GM19351 (cell line): ENCODE data around the gene RCBTB2.
A peak's percentile ranks its signal among the peaks of the same experiment; 100 is the strongest.
"Not testable (repeated sequence)": the region's sequence is repeated elsewhere in the genome, so short reads cannot be mapped to it uniquely, and the experiment has no call there.

Source experiments
- ATAC-seq: cut with Tn5 transposase; IDR thresholded peaks from one replicate; pipeline ENCODE4 v1.9.1; 2021; ENCODE audit warnings: mild to moderate bottlenecking, moderate library complexity; ENCODE audit not compliant: unreplicated experiment

RCBTB2 gene

GRCh38 chr13:48532506-48533499 lies at the start of gene RCBTB2:
Gene RCBTB2, minus strand, starts transcription at chr13:48533080. Its CDS starts 11,141 bp downstream, at chr13:48521939.
- peak; percentile 87 for ATAC-seq

DNA sequence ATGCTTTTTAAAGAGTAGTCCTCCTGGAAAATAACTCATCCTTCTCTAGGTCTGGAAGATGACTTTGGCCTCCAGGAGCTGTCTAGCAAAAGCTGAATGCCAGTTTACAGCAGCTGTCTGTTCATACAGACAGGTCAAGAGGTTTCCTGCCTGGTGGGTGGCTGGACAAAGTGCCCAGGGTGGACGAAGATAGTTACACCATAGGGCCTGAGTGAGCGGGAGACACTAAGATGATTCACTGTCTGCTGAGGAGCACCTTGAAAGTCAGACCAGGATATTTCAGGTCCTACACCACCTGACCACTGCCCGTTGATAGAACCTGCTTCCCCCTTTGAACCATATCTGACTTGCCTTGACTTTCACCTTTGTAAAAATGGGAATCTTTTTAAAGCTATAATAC lies 49.2 kb upstream of the RCBTB2 start:
- no peak for ATAC-seq

GRCh38 chr13:48580896-48581295 lies 48.0 kb upstream of the RCBTB2 start:
- no peak for ATAC-seq

DNA sequence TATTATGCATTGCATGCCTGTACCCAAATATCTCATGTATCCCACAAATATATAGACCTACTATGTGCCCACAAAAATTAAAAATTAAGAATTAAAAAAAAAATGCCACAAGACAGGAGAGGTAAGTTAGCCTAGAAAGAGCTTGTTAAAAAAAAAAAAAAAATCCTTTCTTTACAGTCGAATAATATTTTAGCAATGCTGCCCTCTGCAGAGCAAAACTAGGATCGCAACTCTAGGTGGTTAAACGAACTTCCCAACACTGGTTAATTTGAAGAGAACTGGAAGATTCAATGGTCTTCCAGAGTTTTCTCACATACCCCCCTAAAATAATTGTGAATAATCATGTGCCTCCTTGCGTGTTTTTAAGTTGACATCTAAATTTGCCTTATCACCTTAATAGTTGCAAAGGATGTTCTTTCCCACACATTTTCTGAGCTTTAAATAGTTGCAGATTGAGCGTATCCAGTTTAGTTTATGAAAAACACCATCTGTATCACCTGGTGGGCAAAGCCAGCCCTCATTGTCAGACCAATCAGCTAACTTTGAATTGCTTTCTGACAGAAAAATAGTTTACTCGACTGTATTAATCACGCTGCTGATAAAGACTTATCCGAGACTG lies 47.4 kb upstream of the RCBTB2 start:
- ATAC-seq, result no peak

DNA sequence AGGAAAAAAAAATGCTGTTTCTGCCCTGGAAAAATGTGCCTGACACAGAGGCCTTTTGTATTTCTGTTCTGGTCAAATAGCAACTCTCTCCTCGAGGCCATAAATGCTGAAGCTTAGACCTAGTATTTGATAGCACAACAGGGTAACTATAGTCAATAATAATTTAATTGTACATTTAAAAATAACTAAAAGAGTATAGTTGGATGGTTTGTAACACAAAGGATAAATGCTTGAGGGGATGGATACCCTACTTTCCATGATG lies 47.0 kb upstream of the RCBTB2 start:
- ATAC-seq, result not testable (repeated sequence)

DNA sequence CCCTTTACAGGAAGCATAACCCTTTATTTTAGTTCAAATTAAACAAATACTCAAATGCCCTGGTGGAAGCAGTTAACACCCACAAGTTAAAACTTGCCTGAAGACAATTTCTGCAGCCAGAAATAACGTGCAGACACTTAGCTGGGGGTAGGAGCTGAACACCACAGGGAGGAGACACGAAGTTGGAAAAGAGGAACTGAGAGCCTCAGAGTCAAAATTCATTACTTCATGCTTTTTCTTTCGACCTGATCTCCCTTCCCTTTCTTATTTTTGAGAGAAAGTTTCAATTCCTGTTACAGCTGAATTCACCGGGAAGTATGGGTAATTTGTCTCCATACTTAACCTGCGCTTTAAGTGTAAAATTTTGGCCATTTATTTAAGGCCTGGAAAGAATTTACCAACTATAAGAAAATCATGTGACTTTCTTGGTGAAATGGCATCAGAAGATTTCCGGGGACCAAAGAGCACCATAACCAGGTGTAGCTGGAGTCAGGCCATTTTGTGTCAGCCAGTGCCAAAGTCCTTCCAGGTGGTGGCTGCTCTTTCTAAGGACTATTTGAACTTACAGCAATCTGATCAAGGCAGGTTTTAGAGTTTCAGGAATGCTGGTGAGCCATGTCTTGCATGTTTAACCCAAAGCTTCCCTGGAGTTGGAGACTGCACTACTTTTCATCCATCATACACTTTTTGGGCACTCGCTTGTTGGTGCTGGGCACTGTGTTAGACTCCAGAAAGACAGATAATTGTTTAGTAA lies 46.5 kb upstream of the RCBTB2 start:
- ATAC-seq, result peak; percentile 83

- ATAC-seq, result peak; percentile 63
Observed at GRCh38 chr13:48578516-48579164, 45.8 kb upstream of the RCBTB2 start.

GRCh38 chr13:48576448-48577010 lies 43.6 kb upstream of the RCBTB2 start:
- no peak for ATAC-seq

GRCh38 chr13:48575031-48575430 lies 42.2 kb upstream of the RCBTB2 start:
- no peak for ATAC-seq

DNA sequence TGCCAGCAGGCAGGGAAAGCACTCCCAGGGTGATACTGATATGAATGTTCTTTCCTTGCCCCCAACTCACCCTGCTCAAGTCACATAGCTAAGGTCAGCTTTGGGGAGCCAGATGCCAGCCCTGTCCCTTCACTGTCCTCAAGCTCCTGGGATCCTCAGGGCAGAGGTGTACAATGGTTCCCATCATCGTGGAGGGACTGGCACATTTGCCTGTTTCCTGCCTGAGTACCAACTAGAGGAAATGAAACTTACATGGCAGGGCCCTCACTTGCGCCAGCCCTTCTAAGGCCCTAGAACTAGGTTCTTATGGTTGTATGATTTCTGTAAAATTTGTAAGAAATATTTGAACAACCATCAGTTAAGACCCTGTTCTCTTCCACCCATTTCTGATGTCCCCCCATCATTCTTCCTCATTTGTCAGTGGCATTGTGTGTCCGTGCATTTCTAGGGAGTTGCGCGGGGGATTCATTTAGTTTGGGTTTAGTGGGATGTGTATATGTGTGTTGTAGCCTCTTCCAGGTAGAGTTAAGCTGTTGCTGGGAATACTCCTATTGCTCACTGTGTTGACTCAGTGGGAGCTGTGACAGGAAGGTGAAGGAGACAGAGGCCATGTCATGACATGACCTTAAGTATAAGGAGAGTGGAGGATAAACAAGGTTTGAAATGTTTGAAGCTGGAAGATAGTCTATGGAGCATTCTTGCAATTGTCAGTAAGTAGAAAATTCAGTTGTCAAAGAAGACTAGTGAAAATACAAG lies 41.3 kb upstream of the RCBTB2 start:
- ATAC-seq, result no peak

- no peak for ATAC-seq
Observed at GRCh38 chr13:48573213-48574007, 40.5 kb upstream of the RCBTB2 start.

GRCh38 chr13:48571126-48571913 lies 38.4 kb upstream of the RCBTB2 start:
- ATAC-seq, result peak; percentile 48

- no peak for ATAC-seq
Observed at GRCh38 chr13:48570216-48570828, 37.4 kb upstream of the RCBTB2 start.

DNA sequence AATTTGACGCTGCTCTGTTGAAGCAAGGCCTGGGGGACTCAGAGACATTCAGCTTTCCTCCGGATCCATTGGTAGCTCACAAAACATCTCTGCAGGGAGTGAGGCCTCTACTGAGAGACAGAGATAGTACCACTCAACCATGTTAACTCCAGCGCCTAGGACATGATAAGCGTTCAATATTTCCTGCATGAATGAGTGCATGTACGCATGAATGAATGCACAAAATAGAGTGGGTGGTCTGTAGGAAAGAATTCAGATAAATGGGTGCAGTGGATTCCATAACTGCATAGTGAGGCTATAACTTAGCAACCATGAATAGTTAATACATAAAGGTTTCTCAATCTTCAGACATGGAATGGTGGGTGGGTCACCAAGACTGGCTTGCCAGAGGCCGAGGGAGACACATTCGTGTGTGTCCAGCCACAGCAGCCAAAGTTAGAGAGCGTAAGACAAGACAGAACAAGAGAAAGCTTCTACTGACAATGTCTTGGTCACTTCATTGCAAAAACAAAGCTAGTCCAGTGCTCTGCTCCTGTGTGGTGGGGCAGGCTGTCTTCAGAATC lies 36.3 kb upstream of the RCBTB2 start:
- no peak for ATAC-seq

DNA sequence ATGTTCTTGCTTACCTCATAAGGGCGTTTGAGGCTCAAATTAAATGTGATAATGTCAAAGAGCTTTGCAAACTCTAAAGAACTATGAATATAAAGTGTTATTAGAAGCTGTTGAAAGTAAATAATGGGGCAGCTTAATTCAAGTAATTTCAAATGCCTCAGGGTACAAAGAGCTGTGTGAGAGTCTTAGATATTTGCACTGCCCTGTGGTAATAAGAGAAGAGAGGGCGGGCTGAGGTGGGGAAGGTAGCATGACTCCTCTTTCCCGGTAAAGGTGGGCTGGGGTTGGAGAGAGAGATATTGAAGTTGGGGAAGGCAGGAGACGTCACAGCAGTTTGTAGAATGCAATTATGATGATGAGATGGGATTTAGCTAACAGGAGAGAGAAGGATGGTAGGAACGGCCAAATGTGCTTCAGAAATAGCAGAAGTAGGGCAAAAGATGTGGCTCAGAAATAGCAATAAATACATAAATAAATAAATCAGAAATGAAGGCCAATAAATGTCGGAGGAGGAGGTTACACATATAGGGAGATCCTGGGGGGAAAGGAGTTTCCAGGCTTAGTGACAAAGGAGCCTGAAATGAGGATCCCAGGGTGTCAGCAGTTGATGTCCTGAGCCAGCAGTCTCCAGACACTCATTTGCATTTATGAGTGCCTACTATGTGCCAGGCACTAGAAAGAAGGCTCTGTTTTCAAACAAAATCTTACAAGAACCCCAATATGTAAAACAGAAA lies 35.7 kb upstream of the RCBTB2 start:
- ATAC-seq, result no peak

DNA sequence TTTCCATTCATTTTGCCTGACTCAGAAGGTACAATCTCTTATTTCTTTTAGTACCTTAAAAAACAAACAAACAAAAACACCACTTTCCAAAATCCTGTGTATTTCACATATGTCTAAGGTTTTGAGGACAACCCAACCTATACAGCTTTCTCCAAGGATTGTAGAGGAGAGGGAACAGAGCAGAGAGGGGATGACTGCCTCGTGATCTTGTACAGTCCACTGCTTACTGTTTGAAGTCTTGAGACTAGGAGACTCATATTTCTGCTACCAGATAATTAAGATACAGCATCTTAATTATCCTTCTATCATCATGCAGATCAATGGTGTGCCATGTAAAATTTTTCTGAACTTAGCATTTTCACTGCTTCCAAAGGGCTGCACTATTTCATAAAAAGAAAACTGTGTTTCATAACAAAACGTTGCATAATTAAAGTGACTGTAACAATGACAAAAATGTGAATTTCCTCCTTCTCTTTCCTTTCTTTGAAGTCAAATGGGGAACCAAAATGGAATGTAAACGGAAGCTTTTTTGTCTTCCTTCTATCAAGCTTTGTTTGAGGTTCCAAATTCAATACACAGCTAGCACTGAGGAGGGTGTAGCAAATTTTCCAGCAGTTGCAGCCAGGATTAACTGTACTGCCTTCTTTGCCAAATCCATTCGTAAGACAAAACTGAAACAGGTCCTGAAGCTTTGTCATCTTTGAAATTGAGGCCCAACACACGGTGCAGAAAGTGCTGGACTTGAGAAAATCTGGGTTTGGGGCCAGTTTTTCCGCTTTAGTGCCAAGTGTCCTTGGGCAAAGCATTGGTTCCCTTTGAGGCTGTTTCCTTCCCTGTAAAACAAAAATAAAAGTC lies 34.9 kb upstream of the RCBTB2 start:
- ATAC-seq, result no peak
